ENCODE data around the gene HOXD11. TPM values are rescaled to one million over a fixed set of nuclear protein-coding genes. Genes with fewer than 3 reads are reported as not detected.

Gene HOXD11
- total RNA-seq, 2 experiments from 2014 or later = not detected

GRCh38 chr2:176075481-176075880, 31.6 kb upstream of the HOXD11 start:
- CTCF ChIA-PET = interaction anchor here (0.8 to 2.0 kb wide), 2 partner anchors 11 to 51 kb away, joined by 3 to 9 read pairs; no protein-coding TSS in a partner anchor
- DNase-seq = no peak

GRCh38 chr2:176076063-176076462, 31.0 kb upstream of the HOXD11 start:
- DNase-seq = no peak
- Mint-ChIP-seq H3K4me3 (no peak overlapping the region), H3K27ac (no peak overlapping the region), H3K27me3 (peaks cover 67% of the 10 kb centered on the region), H3K36me3 (ENCODE audit: low read depth) (peaks cover 6% of the 10 kb centered on the region), H3K4me1 (peaks cover 8% of the 10 kb centered on the region), H3K9me3 (ENCODE audit: low read depth) (peaks cover 9% of the 10 kb centered on the region)
- intact Hi-C loops (cut with DNase I, micrococcal nuclease) = loop anchor here in 1 of 2 experiments (5.0 kb wide), 1 partner anchor 36 kb away; no protein-coding TSS in a partner anchor
- ChIA-PET CTCF (interaction anchor here (0.8 to 2.0 kb wide), 2 partner anchors 12 to 50 kb away, joined by 3 to 9 read pairs; no protein-coding TSS in a partner anchor), POLR2A (no interaction called here)
- no peak for ATAC-seq

More at GRCh38 chr2:176075481-176075880, 31.6 kb upstream of the HOXD11 start:
- peaks cover 7% of the 10 kb centered on the region for H3K4me1 Mint-ChIP-seq
- H3K4me3 Mint-ChIP-seq = no peak overlapping the region
- H3K27ac Mint-ChIP-seq = no peak overlapping the region
- intact Hi-C loops (cut with DNase I, micrococcal nuclease) = loop anchor here in 1 of 2 experiments (5.0 kb wide), 1 partner anchor 37 kb away; no protein-coding TSS in a partner anchor
- ATAC-seq = no peak
- H3K27me3 Mint-ChIP-seq = peaks cover 67% of the 10 kb centered on the region
- H3K9me3 Mint-ChIP-seq (ENCODE audit: low read depth) = peaks cover 9% of the 10 kb centered on the region
- H3K36me3 Mint-ChIP-seq (ENCODE audit: low read depth) = peaks cover 3% of the 10 kb centered on the region
- POLR2A ChIA-PET = no interaction called here

GRCh38 chr2:176076796-176077195, 30.3 kb upstream of the HOXD11 start:
- Mint-ChIP-seq H3K9me3 (ENCODE audit: low read depth) (peaks cover 9% of the 10 kb centered on the region), H3K4me3 (no peak overlapping the region), H3K36me3 (ENCODE audit: low read depth) (peaks cover 9% of the 10 kb centered on the region), H3K4me1 (peaks cover 13% of the 10 kb centered on the region), H3K27me3 (peaks cover 67% of the 10 kb centered on the region), H3K27ac (no peak overlapping the region)
- intact Hi-C loops (cut with DNase I, micrococcal nuclease) = loop anchor here in 1 of 2 experiments (5.0 kb wide), 1 partner anchor 36 kb away; no protein-coding TSS in a partner anchor
- ATAC-seq = no peak
- DNase-seq = no peak
- ChIA-PET CTCF (interaction anchor here (1.2 to 1.5 kb wide), 2 partner anchors 17 to 50 kb away, joined by 5 read pairs; no protein-coding TSS in a partner anchor), POLR2A (no interaction called here)

GRCh38 chr2:176078541-176079284, 28.4 kb upstream of the HOXD11 start:
- peaks cover 9% of the 10 kb centered on the region for H3K36me3 Mint-ChIP-seq (ENCODE audit: low read depth)
- DNase-seq (no peak), ATAC-seq (no peak)
- intact Hi-C loops (cut with DNase I, micrococcal nuclease) = loop anchor here in 1 of 2 experiments (5.0 kb wide), 1 partner anchor 34 kb away; no protein-coding TSS in a partner anchor
- H3K4me3 Mint-ChIP-seq = peak overlapping the region; percentile 46
- H3K4me1 Mint-ChIP-seq = peaks cover 13% of the 10 kb centered on the region
- peaks cover 11% of the 10 kb centered on the region for H3K9me3 Mint-ChIP-seq (ENCODE audit: low read depth)
- H3K27ac Mint-ChIP-seq = peak overlapping the region; percentile 52
- H3K27me3 Mint-ChIP-seq = peaks cover 63% of the 10 kb centered on the region
- POLR2A ChIA-PET = no interaction called here
- CTCF ChIA-PET = interaction anchor here (1.0 kb wide), 1 partner anchor 77 kb away, joined by 3 read pairs; the partner anchor contains the start of gene LNPK

GRCh38 chr2:176079285-176079830, 27.7 kb upstream of the HOXD11 start:
- peaks cover 9% of the 10 kb centered on the region for H3K36me3 Mint-ChIP-seq (ENCODE audit: low read depth)
- ATAC-seq = no peak
- peaks cover 13% of the 10 kb centered on the region for H3K9me3 Mint-ChIP-seq (ENCODE audit: low read depth)
- H3K4me3 Mint-ChIP-seq = peak overlapping the region; percentile 46
- DNase-seq = no peak
- ChIA-PET CTCF (interaction anchor here (0.8 to 1.0 kb wide), 2 partner anchors 77 to 389 kb away, joined by 3 read pairs; partner anchors contain the start of gene LNPK), POLR2A (no interaction called here)
- peaks cover 66% of the 10 kb centered on the region for H3K27me3 Mint-ChIP-seq
- H3K4me1 Mint-ChIP-seq = peaks cover 13% of the 10 kb centered on the region
- H3K27ac Mint-ChIP-seq = peak overlapping the region; percentile 52
- intact Hi-C loops (cut with DNase I, micrococcal nuclease) = loop anchor here in 1 of 2 experiments (5.0 kb wide), 1 partner anchor 33 kb away; no protein-coding TSS in a partner anchor

GRCh38 chr2:176079831-176080539, 27.1 kb upstream of the HOXD11 start:
- H3K27me3 Mint-ChIP-seq = peaks cover 70% of the 10 kb centered on the region
- DNase-seq = peak; percentile 63
- intact Hi-C loops (cut with DNase I, micrococcal nuclease) = loop anchor here (5.0 to 10.0 kb wide), 4 partner anchors 32 to 1748 kb away; partner anchors contain the start of genes SP9 (in 2 of the 2) and HOXD9 (in 1 of the 2)
- peak; percentile 47 for ATAC-seq
- CTCF ChIA-PET = interaction anchor here (0.8 to 1.0 kb wide), 2 partner anchors 389 to 390 kb away, joined by 3 to 5 read pairs; no protein-coding TSS in a partner anchor
- H3K4me1 Mint-ChIP-seq = peaks cover 13% of the 10 kb centered on the region
- no peak overlapping the region for H3K27ac Mint-ChIP-seq
- H3K36me3 Mint-ChIP-seq (ENCODE audit: low read depth) = peaks cover 9% of the 10 kb centered on the region
- POLR2A ChIA-PET = no interaction called here
- peak overlapping the region; percentile 46 for H3K4me3 Mint-ChIP-seq
- peaks cover 12% of the 10 kb centered on the region for H3K9me3 Mint-ChIP-seq (ENCODE audit: low read depth)

GRCh38 chr2:176080540-176081375, 26.3 kb upstream of the HOXD11 start:
- Mint-ChIP-seq H3K27me3 (peaks cover 69% of the 10 kb centered on the region), H3K4me3 (peak overlapping the region; percentile 48), H3K4me1 (peaks cover 13% of the 10 kb centered on the region), H3K36me3 (ENCODE audit: low read depth) (peaks cover 9% of the 10 kb centered on the region), H3K27ac (no peak overlapping the region), H3K9me3 (ENCODE audit: low read depth) (peaks cover 6% of the 10 kb centered on the region)
- intact Hi-C loops (cut with DNase I, micrococcal nuclease) = loop anchor here (1.0 to 10.0 kb wide), 4 partner anchors 13 to 1748 kb away; partner anchors contain the start of genes SP9 (in 2 of the 2) and HOXD9 (in 1 of the 2)
- POLR2A ChIA-PET = no interaction called here
- peak; percentile 16 for ATAC-seq
- CTCF ChIA-PET = interaction anchor here (0.5 to 1.0 kb wide), 5 partner anchors 21 to 726 kb away, joined by 3 to 5 read pairs (median 3); partner anchors contain the start of gene HOXD4
- DNase-seq = peak; percentile 54

GRCh38 chr2:176081376-176081836, 25.7 kb upstream of the HOXD11 start:
- ChIA-PET CTCF (interaction anchor here (0.5 to 1.0 kb wide), 6 partner anchors 16 to 726 kb away, joined by 3 to 5 read pairs (median 4); partner anchors contain the start of gene HOXD4), POLR2A (interaction anchor here (0.6 kb wide), 1 partner anchor 608 kb away, joined by 5 read pairs; no protein-coding TSS in a partner anchor)
- intact Hi-C loops (cut with DNase I, micrococcal nuclease) = loop anchor here (1.0 to 10.0 kb wide), 4 partner anchors 12 to 1749 kb away; partner anchors contain the start of genes SP9 (in 2 of the 2) and HOXD9 (in 1 of the 2)
- Mint-ChIP-seq H3K36me3 (ENCODE audit: low read depth) (peaks cover 9% of the 10 kb centered on the region), H3K9me3 (ENCODE audit: low read depth) (peaks cover 6% of the 10 kb centered on the region), H3K4me3 (peak overlapping the region; percentile 48), H3K4me1 (peaks cover 13% of the 10 kb centered on the region), H3K27ac (no peak overlapping the region), H3K27me3 (peaks cover 68% of the 10 kb centered on the region)
- DNase-seq = no peak
- ATAC-seq = no peak

GRCh38 chr2:176081837-176082524, 25.1 kb upstream of the HOXD11 start:
- intact Hi-C loops (cut with DNase I, micrococcal nuclease) = loop anchor here (1.0 to 10.0 kb wide), 7 partner anchors 11 to 1750 kb away; partner anchors contain the start of genes HOXD9 (in 2 of the 2), SP9 (in 2 of the 2) and HOXD12 (in 1 of the 2)
- Mint-ChIP-seq H3K36me3 (ENCODE audit: low read depth) (peaks cover 9% of the 10 kb centered on the region), H3K27me3 (peaks cover 71% of the 10 kb centered on the region), H3K4me3 (peak overlapping the region; percentile 15), H3K4me1 (peaks cover 13% of the 10 kb centered on the region), H3K27ac (no peak overlapping the region), H3K9me3 (ENCODE audit: low read depth) (peaks cover 4% of the 10 kb centered on the region)
- POLR2A ChIA-PET = interaction anchor here (0.6 kb wide), 1 partner anchor 608 kb away, joined by 5 read pairs; no protein-coding TSS in a partner anchor
- ATAC-seq (no peak), DNase-seq (no peak)
- CTCF ChIA-PET = interaction anchor here (0.7 to 1.0 kb wide), 3 partner anchors 16 to 87 kb away, joined by 4 read pairs; partner anchors contain the start of gene HOXD4
